Measurements from ENCODE around the gene ZNF83. TPM values are rescaled to one million over a fixed set of nuclear protein-coding genes. Genes with fewer than 3 reads are reported as not detected.

Gene ZNF83
- total and polyA plus RNA-seq, 2 donors (not counting 1 experiment from before 2014, with no cell fraction given), result 92.3 to 95.8 TPM

DNA sequence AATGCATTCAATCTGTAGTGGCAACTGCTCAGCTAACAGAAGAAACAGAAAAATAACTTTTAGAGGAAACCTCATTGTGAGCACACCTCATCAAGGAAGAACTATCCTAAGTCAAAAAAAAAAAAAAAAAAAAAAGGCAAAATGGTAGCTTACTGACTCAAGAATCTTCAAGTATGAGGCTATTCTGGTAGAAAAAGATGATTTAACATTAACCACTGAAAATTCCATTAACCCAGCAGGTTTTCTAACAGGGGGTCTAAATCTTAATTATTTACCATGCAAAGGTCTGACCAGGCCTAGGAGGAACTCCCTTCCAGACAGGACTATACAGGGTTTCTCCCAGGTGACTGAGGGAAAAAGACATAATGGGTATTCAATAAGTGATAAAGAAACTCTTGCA, 28.4 kb upstream of the ZNF83 start:
- Histone ChIP-seq H3K4me1 (ENCODE audit: control insufficient read depth in 2 of 2, insufficient read depth in 2 of 2, low read length in 2 of 2) (no peaks in the 10 kb centered on the region), H4K20me1 (ENCODE audit: control insufficient read depth, insufficient read depth, low read length, poor library complexity, severe bottlenecking) (no peaks in the 10 kb centered on the region), H3K27me3 (replicated peaks in 1 of 4; ENCODE audit: control extremely low read depth in 1 of 4, control insufficient read depth in 3 of 4, insufficient read depth in 4 of 4, low read length in 3 of 4) (no peaks in the 10 kb centered on the region), H3K79me2 (ENCODE audit: control insufficient read depth, insufficient read depth, low read length) (peaks cover 10% of the 10 kb centered on the region), H2AFZ (ENCODE audit: insufficient read depth, low read depth, low read length, poor library complexity, severe bottlenecking) (no peak overlapping the region), H3K9ac (ENCODE audit: low read length) (no peak overlapping the region), H3K36me3 (replicated peaks in 1 of 2; ENCODE audit: control extremely low read depth in 1 of 2, control insufficient read depth in 1 of 2, extremely low read depth in 1 of 2, insufficient read depth in 2 of 2, low read length in 1 of 2) (peaks cover 0 to 2% of the 10 kb centered on the region in 2 experiments), H3K27ac (ENCODE audit: low read length in 2 of 2) (no peak overlapping the region), H3K4me2 (replicated peaks; ENCODE audit: low read depth, low read length, poor library complexity, severe bottlenecking) (no peak overlapping the region), H3K4me3 (ENCODE audit: control extremely low read depth in 1 of 5, extremely low read depth in 1 of 5, insufficient read depth in 1 of 5, low read depth in 2 of 5, low read length in 4 of 5) (no peak overlapping the region), H3K9me3 (ENCODE audit: control extremely low read depth in 1 of 3, control insufficient read depth in 2 of 3, insufficient read depth in 1 of 3, low read length in 2 of 3) (no peaks in the 10 kb centered on the region)
- H3K4me1 Mint-ChIP-seq, result no peaks in the 10 kb centered on the region
- POLR2A ChIA-PET, result no interaction called here
- H3K27ac Mint-ChIP-seq, result no peak overlapping the region
- CTCF ChIA-PET, result interaction anchor here (0.6 to 0.7 kb wide), 2 partner anchors 332 to 994 kb away, joined by 4 to 5 read pairs; no protein-coding TSS in a partner anchor
- no peak overlapping the region for H3K4me3 Mint-ChIP-seq
- no peaks in the 10 kb centered on the region for H3K9me3 Mint-ChIP-seq (ENCODE audit: insufficient read depth)
- intact Hi-C loops (cut with micrococcal nuclease), result no loop called here
- ATAC-seq (ENCODE audit: low read depth) (no peak), DNase-seq (no peak)
- no peak for TF ChIP-seq EZH2 (IDR thresholded peaks at IDR 0.05; ENCODE audit: borderline replicate concordance, insufficient read depth, low read depth, low read length, poor library complexity, severe bottlenecking)
- TF ChIP-seq, protein P1, sequence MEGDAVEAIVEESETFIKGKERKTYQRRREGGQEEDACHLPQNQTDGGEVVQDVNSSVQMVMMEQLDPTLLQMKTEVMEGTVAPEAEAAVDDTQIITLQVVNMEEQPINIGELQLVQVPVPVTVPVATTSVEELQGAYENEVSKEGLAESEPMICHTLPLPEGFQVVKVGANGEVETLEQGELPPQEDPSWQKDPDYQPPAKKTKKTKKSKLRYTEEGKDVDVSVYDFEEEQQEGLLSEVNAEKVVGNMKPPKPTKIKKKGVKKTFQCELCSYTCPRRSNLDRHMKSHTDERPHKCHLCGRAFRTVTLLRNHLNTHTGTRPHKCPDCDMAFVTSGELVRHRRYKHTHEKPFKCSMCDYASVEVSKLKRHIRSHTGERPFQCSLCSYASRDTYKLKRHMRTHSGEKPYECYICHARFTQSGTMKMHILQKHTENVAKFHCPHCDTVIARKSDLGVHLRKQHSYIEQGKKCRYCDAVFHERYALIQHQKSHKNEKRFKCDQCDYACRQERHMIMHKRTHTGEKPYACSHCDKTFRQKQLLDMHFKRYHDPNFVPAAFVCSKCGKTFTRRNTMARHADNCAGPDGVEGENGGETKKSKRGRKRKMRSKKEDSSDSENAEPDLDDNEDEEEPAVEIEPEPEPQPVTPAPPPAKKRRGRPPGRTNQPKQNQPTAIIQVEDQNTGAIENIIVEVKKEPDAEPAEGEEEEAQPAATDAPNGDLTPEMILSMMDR (IDR thresholded peaks at IDR 0.05), result no peak
- H3K27me3 Mint-ChIP-seq, result no peaks in the 10 kb centered on the region

DNA sequence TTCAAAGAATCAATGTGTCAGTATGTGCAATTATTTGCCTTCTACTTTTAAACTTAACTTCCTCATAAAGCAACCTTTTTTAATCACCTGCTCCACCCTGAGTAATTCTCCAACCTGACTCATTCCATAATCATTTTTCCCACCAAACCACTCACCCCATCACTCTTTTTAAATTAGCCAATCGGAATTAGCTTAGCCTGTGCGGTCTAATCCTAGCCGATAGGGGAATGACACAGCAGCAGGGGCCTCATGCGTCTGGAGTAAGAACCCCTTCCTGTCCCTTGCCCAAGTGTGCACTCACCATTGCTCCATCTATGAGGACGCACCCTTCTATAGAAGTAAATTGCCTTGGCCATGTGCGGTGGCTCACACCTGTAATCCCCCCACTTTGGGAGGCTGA, 27.4 kb upstream of the ZNF83 start:
- Histone ChIP-seq H3K4me3 (ENCODE audit: control extremely low read depth in 1 of 5, extremely low read depth in 1 of 5, insufficient read depth in 1 of 5, low read depth in 2 of 5, low read length in 4 of 5) (no peak overlapping the region), H3K27ac (ENCODE audit: low read length in 2 of 2) (no peak overlapping the region), H3K27me3 (replicated peaks in 1 of 4; ENCODE audit: control extremely low read depth in 1 of 4, control insufficient read depth in 3 of 4, insufficient read depth in 4 of 4, low read length in 3 of 4) (no peaks in the 10 kb centered on the region), H3K9ac (ENCODE audit: low read length) (no peak overlapping the region), H2AFZ (ENCODE audit: insufficient read depth, low read depth, low read length, poor library complexity, severe bottlenecking) (no peak overlapping the region), H3K36me3 (replicated peaks in 1 of 2; ENCODE audit: control extremely low read depth in 1 of 2, control insufficient read depth in 1 of 2, extremely low read depth in 1 of 2, insufficient read depth in 2 of 2, low read length in 1 of 2) (peaks cover 0 to 2% of the 10 kb centered on the region in 2 experiments), H3K79me2 (ENCODE audit: control insufficient read depth, insufficient read depth, low read length) (peaks cover 7% of the 10 kb centered on the region), H3K9me3 (ENCODE audit: control extremely low read depth in 1 of 3, control insufficient read depth in 2 of 3, insufficient read depth in 1 of 3, low read length in 2 of 3) (no peaks in the 10 kb centered on the region), H3K4me1 (ENCODE audit: control insufficient read depth in 2 of 2, insufficient read depth in 2 of 2, low read length in 2 of 2) (no peaks in the 10 kb centered on the region), H4K20me1 (ENCODE audit: control insufficient read depth, insufficient read depth, low read length, poor library complexity, severe bottlenecking) (no peaks in the 10 kb centered on the region), H3K4me2 (replicated peaks; ENCODE audit: low read depth, low read length, poor library complexity, severe bottlenecking) (no peak overlapping the region)
- WGBS (ENCODE audit: insufficient coverage), result 98% methylated on average over 4 of the region's 6 CpGs
- TF ChIP-seq, protein P1 (IDR thresholded peaks at IDR 0.05), result no peak
- TF ChIP-seq EZH2 (IDR thresholded peaks at IDR 0.05; ENCODE audit: borderline replicate concordance, insufficient read depth, low read depth, low read length, poor library complexity, severe bottlenecking), result no peak
- POLR2A ChIA-PET, result no interaction called here
- CTCF ChIA-PET, result no interaction called here
- Mint-ChIP-seq H3K27ac (no peak overlapping the region), H3K4me1 (no peaks in the 10 kb centered on the region), H3K9me3 (ENCODE audit: insufficient read depth) (no peaks in the 10 kb centered on the region), H3K27me3 (no peaks in the 10 kb centered on the region), H3K4me3 (no peak overlapping the region)
- no peak for DNase-seq
- intact Hi-C loops (cut with micrococcal nuclease), result no loop called here
- ATAC-seq (ENCODE audit: low read depth), result no peak
